A549 (cell line): Measurements from ENCODE around the gene DCLK1. TPM values are rescaled to one million over a fixed set of nuclear protein-coding genes. Genes with fewer than 3 reads are reported as not detected.
"Not testable (repeated sequence)": the region's sequence is repeated elsewhere in the genome, so short reads cannot be mapped to it uniquely, and the experiment has no call there.

Experiments
- ATAC-seq, 2 experiments: fragments of 200-7000 bp in 1 of 2; fragments of >200 bp in 1 of 2; cut with Nextera tagmentation in 1 of 2; cut with Tn5 transposase in 1 of 2; 3 replicates each; pipeline versions ENCODE4 v1.8.0 to v1.9.1; 2018 to 2020; ENCODE audit warnings: mild to moderate bottlenecking in 1 of 2, moderate library complexity in 1 of 2
- CTCF ChIA-PET: fragments of 300-600 bp; sonication (Branson Sonifier 250); formaldehyde crosslinking; extraction: SDS; loops from one replicate; lab custom pipeline; 2021; ENCODE audit warnings: antibody characterized with exemption, inconsistent platforms; lab: Yijun Ruan, JAX
- POLR2A ChIA-PET: fragments of 350-600 bp; formaldehyde crosslinking; extraction: SDS; loops from one replicate; lab custom pipeline; 2021; ENCODE audit warnings: antibody characterized with exemption, inconsistent platforms; lab: Yijun Ruan, JAX
- DNase-seq, 2 experiments: peaks; one replicate each; pipeline versions ENCODE4 v3.0.0 to v3.0.0-alpha.2; 2011 to 2016; ENCODE audit warnings: low read depth in 1 of 2, low spot score in 1 of 2
- FAIRE-seq: peaks from 2 replicates; lab custom pipeline; 2011; peaks lifted over from hg19 to GRCh38; lab: Jason Lieb, UNC
- H3K27ac ChIP-seq, 2 experiments: fragments of >200 bp; sonication (Bioruptor Twin); formaldehyde crosslinking; 3 replicates each; pipeline ENCODE4 v1.5.1; 2016 to 2017
- H3K4me1 ChIP-seq: fragments of >200 bp; sonication (Bioruptor Twin); formaldehyde crosslinking; 3 replicates; pipeline ENCODE4 v1.6.1; 2016
- H3K4me2 ChIP-seq: fragments of >200 bp; sonication (Bioruptor Twin); formaldehyde crosslinking; 3 replicates; pipeline ENCODE4 v1.6.1; 2016
- H3K4me3 ChIP-seq: fragments of >200 bp; sonication (Bioruptor Twin); formaldehyde crosslinking; 3 replicates; pipeline ENCODE4 v1.5.1; 2016
- H3K9me3 ChIP-seq: fragments of >200 bp; sonication (Bioruptor Twin); formaldehyde crosslinking; 3 replicates; pipeline ENCODE4 v1.6.1; 2016
- BHLHE40 ChIP-seq: IDR thresholded peaks from 2 replicates; pipeline ENCODE4 v1.6.1; 2012; ENCODE audit warnings: low read depth, low read length, inconsistent platforms
- CBX2 ChIP-seq: fragments of 200-600 bp; sonication (generic); IDR thresholded peaks from 2 replicates; pipeline ENCODE4 v1.6.1; 2016; ENCODE audit warnings: low read depth, mild to moderate bottlenecking, borderline replicate concordance
- CBX8 ChIP-seq: fragments of 200-600 bp; sonication (generic); IDR thresholded peaks from 2 replicates; pipeline ENCODE4 v1.6.1; 2016
- EP300 ChIP-seq, 2 experiments: fragments of >200 bp; sonication (Bioruptor Twin); formaldehyde crosslinking; IDR thresholded peaks; 2 replicates in 1 of 2; 3 replicates in 1 of 2; pipeline ENCODE4 v1.6.1; 2016 to 2017
- HEYL ChIP-seq: fragments of 250-450 bp; sonication (Bioruptor Pico); IDR thresholded peaks from 2 replicates; pipeline ENCODE4 v1.8.0; 2021; ENCODE audit warnings: mild to moderate bottlenecking, moderate library complexity
- HOXB13 ChIP-seq: fragments of 250-450 bp; sonication (Bioruptor Pico); IDR thresholded peaks from 2 replicates; pipeline ENCODE4 v1.5.0; 2020; ENCODE audit warnings: low read depth, mild to moderate bottlenecking, moderate library complexity
- KDM1A ChIP-seq: fragments of 200-600 bp; sonication (generic); IDR thresholded peaks from 2 replicates; pipeline ENCODE4 v1.6.1; 2016; ENCODE audit warnings: low read depth, mild to moderate bottlenecking
- KDM5A ChIP-seq: fragments of 200-600 bp; sonication (generic); IDR thresholded peaks from 2 replicates; pipeline ENCODE4 v1.6.1; 2016; ENCODE audit warnings: antibody characterized with exemption, mild to moderate bottlenecking
- MAFK ChIP-seq: fragments of 450-650 bp; IDR thresholded peaks from 2 replicates; pipeline ENCODE4 v1.6.1; 2014; ENCODE audit not compliant: partially characterized antibody
- MYC ChIP-seq: IDR thresholded peaks from 2 replicates; pipeline ENCODE4 v1.6.1; 2012; ENCODE audit warnings: mild to moderate bottlenecking, inconsistent platforms, low read length, improper control_type of control experiment, borderline replicate concordance
- NR3C1 ChIP-seq: fragments of >200 bp; sonication (Bioruptor Twin); formaldehyde crosslinking; IDR thresholded peaks from 3 replicates; pipeline ENCODE4 v1.6.1; 2017
- POLR2A ChIP-seq: IDR thresholded peaks from 2 replicates; pipeline ENCODE4 v1.6.1; 2012; ENCODE audit warnings: mild to moderate bottlenecking, low read length
- RAD21 ChIP-seq, 2 experiments: fragments of >200 bp in 1 of 2; sonication (Bioruptor Twin) in 1 of 2; formaldehyde crosslinking in 1 of 2; IDR thresholded peaks in 1 of 2; conservative IDR thresholded peaks in 1 of 2; 2 replicates in 1 of 2; 3 replicates in 1 of 2; pipeline ENCODE4 v1.6.1; 2012 to 2018; ENCODE audit warnings: inconsistent platforms in 1 of 2
- RARB ChIP-seq: fragments of 250-450 bp; sonication (Bioruptor Pico); IDR thresholded peaks from 2 replicates; pipeline ENCODE4 v1.8.0; 2021; ENCODE audit warnings: mild to moderate bottlenecking, moderate library complexity
- TP53 ChIP-seq: fragments of 250-450 bp; sonication (Bioruptor Pico); IDR thresholded peaks from 2 replicates; pipeline ENCODE4 v1.5.0; 2021; ENCODE audit warnings: mild to moderate bottlenecking, moderate library complexity
- ZNF302 ChIP-seq: fragments of 250-450 bp; sonication (Bioruptor Pico); IDR thresholded peaks from 2 replicates; pipeline ENCODE4 v1.9.0; 2021; ENCODE audit warnings: inconsistent platforms, mild to moderate bottlenecking, moderate library complexity
- ZSCAN20 ChIP-seq: fragments of 250-450 bp; sonication (Bioruptor Pico); IDR thresholded peaks from 2 replicates; pipeline ENCODE4 v1.8.0; 2022; ENCODE audit warnings: mild to moderate bottlenecking, moderate library complexity
- WGBS: methylation state at CpG from one replicate; pipeline ENCODE4 v1.1.6; 2017; ENCODE audit errors: missing lambda C conversion rate; 5-methylcytosine and 5-hydroxymethylcytosine counted together
- polyA plus RNA-seq, 4 experiments: library from polyadenylated mRNA; depleted of rRNA in 3 of 4; stranded (reverse); fragments of >200 nt; fragmentation: RNase III in 1 of 4; extraction: RNeasy Plus Mini Kit Qiagen cat#74134 plus additional on column Dnase treatment in 1 of 4; gene quantifications; 2 replicates in 3 of 4; 3 replicates in 1 of 4; pipeline ENCODE4 v1.2.3, GENCODE V29; 2011 to 2017
- TF ChIP-seq, protein P1 (sequence below): fragments of 450-650 bp; IDR thresholded peaks from 2 replicates; pipeline ENCODE4 v1.6.1; 2014; ENCODE audit warnings: antibody characterized with exemption
- TF ChIP-seq, protein P2 (sequence below): fragments of 250-450 bp; sonication (Bioruptor Pico); IDR thresholded peaks from 2 replicates; pipeline ENCODE4 v1.5.0; 2021; ENCODE audit warnings: mild to moderate bottlenecking, moderate library complexity, borderline replicate concordance
- TF ChIP-seq, protein P3 (sequence below): fragments of >200 bp; sonication (Bioruptor Twin); formaldehyde crosslinking; IDR thresholded peaks from 3 replicates; pipeline ENCODE4 v1.5.1; 2016
- TF ChIP-seq, protein P4 (sequence below): fragments of >200 bp; sonication (Bioruptor Twin); formaldehyde crosslinking; IDR thresholded peaks from 3 replicates; pipeline ENCODE4 v1.6.1; 2016

The DCLK1 gene
- polyA plus RNA-seq, 2 of the 4 experiments (the other 2 are of a cell fraction), result 0.13 to 0.21 TPM

DNA sequence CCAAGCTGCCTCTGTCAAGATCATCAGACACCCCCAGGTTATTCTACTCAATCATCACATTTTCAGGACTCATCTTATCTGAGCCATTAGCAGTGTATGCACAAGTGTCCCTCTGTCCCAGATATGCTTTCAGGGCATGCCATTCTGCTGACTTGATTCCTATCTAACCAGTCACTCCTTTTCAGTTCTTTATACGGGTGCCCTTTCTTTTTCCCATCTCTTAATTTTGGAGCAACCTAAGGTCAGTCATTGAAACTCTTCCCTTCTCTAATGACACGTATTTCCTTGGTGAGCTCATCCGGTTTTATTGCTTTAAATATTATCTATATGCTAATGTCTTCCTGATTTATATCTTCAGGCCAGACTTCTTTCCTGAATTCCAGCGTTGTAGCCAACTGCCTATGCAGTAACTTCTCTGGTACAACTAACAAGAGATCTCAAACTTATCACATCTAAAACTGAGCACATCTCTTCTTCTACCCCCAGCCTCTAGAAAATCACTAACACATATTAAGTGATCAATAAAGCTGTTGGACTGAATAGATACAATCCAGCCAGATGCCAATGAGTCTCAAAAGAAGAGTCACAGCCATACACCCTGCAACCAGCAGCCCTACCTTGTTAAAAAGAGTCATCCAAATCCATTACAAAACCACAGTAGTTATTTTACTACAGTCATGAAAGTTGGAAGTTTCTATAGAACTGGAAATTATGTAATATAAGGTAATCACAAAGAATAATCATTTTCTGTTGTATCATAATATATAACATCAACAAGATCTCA, 58.8 kb downstream of the DCLK1 start:
- 6% methylated on average over 4 of the region's 4 CpGs for whole genome bisulfite sequencing
- Histone ChIP-seq H3K4me3 (no peak overlapping the region), H3K4me2 (no peak overlapping the region), H3K9me3 (no peaks in the 10 kb centered on the region), H3K27ac (no peak overlapping the region), H3K4me1 (no peaks in the 10 kb centered on the region)
- FAIRE-seq (no peak), DNase-seq (no peak), ATAC-seq (no peak)
- CTCF ChIA-PET, result no interaction called here
- TF ChIP-seq POLR2A (no peak), BHLHE40 (no peak), RARB (CRISPR knock-in tag) (no peak), HEYL (CRISPR knock-in tag) (no peak)
- TF ChIP-seq, protein P1, sequence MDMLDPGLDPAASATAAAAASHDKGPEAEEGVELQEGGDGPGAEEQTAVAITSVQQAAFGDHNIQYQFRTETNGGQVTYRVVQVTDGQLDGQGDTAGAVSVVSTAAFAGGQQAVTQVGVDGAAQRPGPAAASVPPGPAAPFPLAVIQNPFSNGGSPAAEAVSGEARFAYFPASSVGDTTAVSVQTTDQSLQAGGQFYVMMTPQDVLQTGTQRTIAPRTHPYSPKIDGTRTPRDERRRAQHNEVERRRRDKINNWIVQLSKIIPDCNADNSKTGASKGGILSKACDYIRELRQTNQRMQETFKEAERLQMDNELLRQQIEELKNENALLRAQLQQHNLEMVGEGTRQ, result no peak
- POLR2A ChIA-PET, result no interaction called here

DNA sequence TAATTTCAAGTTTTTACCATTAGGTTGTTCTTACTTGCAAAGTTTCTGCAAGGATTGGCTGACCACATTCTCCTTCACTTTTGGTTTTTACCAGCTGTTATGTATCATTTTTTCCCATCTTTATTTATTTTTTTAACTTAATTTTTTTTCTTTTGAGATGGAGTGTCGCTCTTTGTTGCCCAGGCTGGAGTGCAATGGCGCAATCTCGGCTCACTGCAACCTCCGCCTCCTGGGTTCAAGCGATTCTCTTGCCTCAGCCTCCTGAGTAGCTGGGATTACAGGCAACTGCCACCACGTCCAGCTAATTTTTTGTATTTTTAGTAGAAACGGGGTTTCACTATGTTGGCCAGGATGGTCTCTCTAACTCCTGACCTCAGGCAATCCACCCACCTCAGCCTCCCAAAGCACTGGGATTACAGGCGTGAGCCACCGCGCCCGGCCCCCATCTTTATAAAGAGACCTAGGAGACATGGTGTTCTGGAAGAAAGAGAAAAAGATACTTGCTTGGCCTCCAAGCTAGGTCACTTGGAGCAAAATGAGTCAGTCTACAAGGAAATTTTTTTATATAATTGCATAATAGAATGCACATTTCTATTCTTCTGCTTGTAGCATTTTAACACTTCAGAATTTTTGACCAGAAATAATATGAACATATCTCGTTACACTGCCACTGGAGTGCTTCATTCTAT, 60.5 kb downstream of the DCLK1 start:
- H3K4me3 ChIP-seq, H3K4me2 ChIP-seq, POLR2A ChIA-PET, CTCF ChIA-PET, DNase-seq, H3K9me3 ChIP-seq, ATAC-seq, FAIRE-seq, H3K27ac ChIP-seq, H3K4me1 ChIP-seq: not testable (repeated sequence)
- WGBS, result 43% methylated on average over 12 of the region's 12 CpGs

DNA sequence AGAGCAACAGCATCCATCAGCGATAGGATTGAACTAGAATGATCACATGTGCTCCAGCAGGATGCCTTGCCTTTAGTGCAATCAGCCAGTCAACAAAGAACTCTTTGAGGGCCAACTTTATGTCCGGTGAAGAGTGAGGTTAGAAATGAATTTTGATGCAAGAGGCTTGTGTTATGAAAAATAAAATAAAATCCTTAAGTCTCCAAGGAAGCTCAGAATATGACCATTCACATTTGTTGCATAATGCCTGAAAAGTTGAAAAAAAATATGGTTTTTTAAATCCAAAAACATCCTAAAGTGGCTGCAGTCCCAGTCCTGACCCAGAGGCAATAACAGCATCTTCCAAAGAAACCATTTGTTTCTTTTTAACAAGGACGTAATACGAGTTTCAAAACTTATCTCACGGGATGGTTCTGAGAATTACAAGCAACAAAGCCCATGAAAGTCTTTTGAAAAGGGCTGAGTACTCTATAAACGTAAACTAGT, 61.3 kb downstream of the DCLK1 start:
- ChIA-PET POLR2A (no interaction called here), CTCF (no interaction called here)
- Histone ChIP-seq H3K4me1 (no peaks in the 10 kb centered on the region), H3K9me3 (no peaks in the 10 kb centered on the region), H3K27ac (no peak overlapping the region), H3K4me2 (no peak overlapping the region), H3K4me3 (no peak overlapping the region)
- FAIRE-seq, result no peak
- ATAC-seq, result no peak
- TF ChIP-seq ZNF302 (CRISPR knock-in tag), result no peak
- TF ChIP-seq, protein P1, result no peak
- TF ChIP-seq, protein P2, sequence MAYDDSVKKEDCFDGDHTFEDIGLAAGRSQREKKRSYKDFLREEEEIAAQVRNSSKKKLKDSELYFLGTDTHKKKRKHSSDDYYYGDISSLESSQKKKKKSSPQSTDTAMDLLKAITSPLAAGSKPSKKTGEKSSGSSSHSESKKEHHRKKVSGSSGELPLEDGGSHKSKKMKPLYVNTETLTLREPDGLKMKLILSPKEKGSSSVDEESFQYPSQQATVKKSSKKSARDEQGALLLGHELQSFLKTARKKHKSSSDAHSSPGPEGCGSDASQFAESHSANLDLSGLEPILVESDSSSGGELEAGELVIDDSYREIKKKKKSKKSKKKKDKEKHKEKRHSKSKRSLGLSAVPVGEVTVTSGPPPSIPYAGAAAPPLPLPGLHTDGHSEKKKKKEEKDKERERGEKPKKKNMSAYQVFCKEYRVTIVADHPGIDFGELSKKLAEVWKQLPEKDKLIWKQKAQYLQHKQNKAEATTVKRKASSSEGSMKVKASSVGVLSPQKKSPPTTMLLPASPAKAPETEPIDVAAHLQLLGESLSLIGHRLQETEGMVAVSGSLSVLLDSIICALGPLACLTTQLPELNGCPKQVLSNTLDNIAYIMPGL (CRISPR knock-in tag), result no peak
- no peak for TF ChIP-seq EP300 (IDR thresholded peaks at IDR 0.05)
- TF ChIP-seq BHLHE40, result no peak
- TF ChIP-seq MYC, result no peak
- TF ChIP-seq, protein P3, sequence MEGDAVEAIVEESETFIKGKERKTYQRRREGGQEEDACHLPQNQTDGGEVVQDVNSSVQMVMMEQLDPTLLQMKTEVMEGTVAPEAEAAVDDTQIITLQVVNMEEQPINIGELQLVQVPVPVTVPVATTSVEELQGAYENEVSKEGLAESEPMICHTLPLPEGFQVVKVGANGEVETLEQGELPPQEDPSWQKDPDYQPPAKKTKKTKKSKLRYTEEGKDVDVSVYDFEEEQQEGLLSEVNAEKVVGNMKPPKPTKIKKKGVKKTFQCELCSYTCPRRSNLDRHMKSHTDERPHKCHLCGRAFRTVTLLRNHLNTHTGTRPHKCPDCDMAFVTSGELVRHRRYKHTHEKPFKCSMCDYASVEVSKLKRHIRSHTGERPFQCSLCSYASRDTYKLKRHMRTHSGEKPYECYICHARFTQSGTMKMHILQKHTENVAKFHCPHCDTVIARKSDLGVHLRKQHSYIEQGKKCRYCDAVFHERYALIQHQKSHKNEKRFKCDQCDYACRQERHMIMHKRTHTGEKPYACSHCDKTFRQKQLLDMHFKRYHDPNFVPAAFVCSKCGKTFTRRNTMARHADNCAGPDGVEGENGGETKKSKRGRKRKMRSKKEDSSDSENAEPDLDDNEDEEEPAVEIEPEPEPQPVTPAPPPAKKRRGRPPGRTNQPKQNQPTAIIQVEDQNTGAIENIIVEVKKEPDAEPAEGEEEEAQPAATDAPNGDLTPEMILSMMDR, result no peak
- TF ChIP-seq NR3C1, result no peak
- TF ChIP-seq KDM1A, result no peak
- TF ChIP-seq ZSCAN20 (CRISPR knock-in tag), result no peak
- TF ChIP-seq MAFK, result no peak
- no peak for TF ChIP-seq HOXB13 (CRISPR knock-in tag)
- no peak for TF ChIP-seq TP53
- no peak for TF ChIP-seq CBX8
- no peak for TF ChIP-seq RAD21 (conservative IDR thresholded peaks at IDR 0.05 in 1 of 2, IDR thresholded peaks at IDR 0.05 in 1 of 2)
- TF ChIP-seq HEYL (CRISPR knock-in tag), result no peak
- TF ChIP-seq CBX2, result no peak
- TF ChIP-seq, protein P4, sequence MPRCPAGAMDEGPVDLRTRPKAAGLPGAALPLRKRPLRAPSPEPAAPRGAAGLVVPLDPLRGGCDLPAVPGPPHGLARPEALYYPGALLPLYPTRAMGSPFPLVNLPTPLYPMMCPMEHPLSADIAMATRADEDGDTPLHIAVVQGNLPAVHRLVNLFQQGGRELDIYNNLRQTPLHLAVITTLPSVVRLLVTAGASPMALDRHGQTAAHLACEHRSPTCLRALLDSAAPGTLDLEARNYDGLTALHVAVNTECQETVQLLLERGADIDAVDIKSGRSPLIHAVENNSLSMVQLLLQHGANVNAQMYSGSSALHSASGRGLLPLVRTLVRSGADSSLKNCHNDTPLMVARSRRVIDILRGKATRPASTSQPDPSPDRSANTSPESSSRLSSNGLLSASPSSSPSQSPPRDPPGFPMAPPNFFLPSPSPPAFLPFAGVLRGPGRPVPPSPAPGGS, result no peak
- no peak for TF ChIP-seq KDM5A
- TF ChIP-seq POLR2A, result no peak
- whole genome bisulfite sequencing, result 5% methylated on average over 6 of the region's 6 CpGs
- DNase-seq, result no peak
